HepG2 (cell line): ENCODE measurements around the gene TBC1D24. TPM values are rescaled to one million over a fixed set of nuclear protein-coding genes. Genes with fewer than 3 reads are reported as not detected.

ENCODE experiments used
- FLYWCH1 ChIP-seq: sonication (generic); formaldehyde crosslinking; IDR thresholded peaks from 2 replicates; pipeline ENCODE4 v1.8.1; 2023; ENCODE audit warnings: mild to moderate bottlenecking, missing genetic modification reagents
- MAX ChIP-seq: IDR thresholded peaks from 2 replicates; pipeline ENCODE4 v1.6.1; 2012; ENCODE audit warnings: inconsistent platforms
- MED1 ChIP-seq: sonication (generic); formaldehyde crosslinking; IDR thresholded peaks from 2 replicates; pipeline ENCODE4 v1.4.0; 2020; ENCODE audit warnings: missing genetic modification reagents
- PCBP1 ChIP-seq: fragments of 200-400 bp; formaldehyde crosslinking; IDR thresholded peaks from 2 replicates; pipeline ENCODE4 v1.6.1; 2017; ENCODE audit warnings: mild to moderate bottlenecking, low read depth, low read length, borderline replicate concordance
- PHF20 ChIP-seq: sonication (generic); formaldehyde crosslinking; IDR thresholded peaks from 2 replicates; pipeline ENCODE4 v1.5.0; 2020; ENCODE audit warnings: mild to moderate bottlenecking, missing genetic modification reagents
- POLR2G ChIP-seq: fragments of 200-400 bp; formaldehyde crosslinking; IDR thresholded peaks from 2 replicates; pipeline ENCODE4 v1.6.1; 2018; ENCODE audit warnings: mild to moderate bottlenecking, low read depth, low read length, moderate library complexity
- SAFB2 ChIP-seq: sonication (generic); formaldehyde crosslinking; IDR thresholded peaks from 2 replicates; pipeline ENCODE4 v1.5.1; 2020; ENCODE audit warnings: missing genetic modification reagents, low read depth, mild to moderate bottlenecking, borderline replicate concordance
- SP4 ChIP-seq: sonication (generic); formaldehyde crosslinking; IDR thresholded peaks from 2 replicates; pipeline ENCODE4 v1.8.1; 2023; ENCODE audit warnings: mild to moderate bottlenecking, missing genetic modification reagents
- TAF1 ChIP-seq: sonication (generic); formaldehyde crosslinking; IDR thresholded peaks from 2 replicates; pipeline ENCODE4 v1.4.0; 2020; ENCODE audit warnings: missing genetic modification reagents
- USF2 ChIP-seq, 2 experiments: sonication (generic) in 1 of 2; formaldehyde crosslinking in 1 of 2; IDR thresholded peaks; 2 replicates each; pipeline versions ENCODE4 v1.5.1 to v1.6.1; 2011 to 2020; ENCODE audit warnings: borderline replicate concordance in 1 of 2, low read depth in 1 of 2, low read length in 1 of 2, mild to moderate bottlenecking in 1 of 2, missing genetic modification reagents in 1 of 2, moderate library complexity in 1 of 2
- ZNF83 ChIP-seq: sonication (generic); formaldehyde crosslinking; IDR thresholded peaks from 2 replicates; pipeline ENCODE4 v1.4.0; 2020; ENCODE audit warnings: missing genetic modification reagents, mild to moderate bottlenecking, borderline replicate concordance
- polyA plus RNA-seq, 8 experiments: library from polyadenylated mRNA; depleted of rRNA in 3 of 8; stranded (reverse) in 7 of 8; unstranded in 1 of 8; fragments of >200 nt; fragmentation: Illumina TruSeq in 4 of 8; extraction: Trizol in 4 of 8; gene quantifications; 2 replicates each; pipeline versions ENCODE4 v1.2.1 to v1.2.3, GENCODE V29; 2011 to 2016; ENCODE audit warnings: low read depth in 4 of 8, missing spikeins in 1 of 8, mixed read lengths in 1 of 8; ENCODE audit not compliant: insufficient read depth in 1 of 8
- total RNA-seq, 5 experiments: library from RNA; depleted of rRNA; stranded (reverse); fragments of >200 nt; fragmentation: Illumina TruSeq; extraction: Trizol; gene quantifications; 2 replicates each; pipeline ENCODE4 v1.2.3, GENCODE V29; 2016; ENCODE audit warnings: low read depth in 1 of 5
- TF ChIP-seq, protein P1 (sequence below): IDR thresholded peaks from 2 replicates; pipeline ENCODE4 v1.6.1; 2016; ENCODE audit warnings: missing genetic modification reagents, missing compliant biosample characterization
- TF ChIP-seq, protein P2 (sequence below): sonication (generic); IDR thresholded peaks from 2 replicates; pipeline ENCODE4 v1.6.1; 2016; ENCODE audit warnings: low read depth, borderline replicate concordance

Gene TBC1D24
- total and polyA plus RNA-seq, 2 of the 13 experiments (the other 11 are each of a cell fraction or from before 2014, with no cell fraction given): 7.7 to 13.7 TPM

DNA sequence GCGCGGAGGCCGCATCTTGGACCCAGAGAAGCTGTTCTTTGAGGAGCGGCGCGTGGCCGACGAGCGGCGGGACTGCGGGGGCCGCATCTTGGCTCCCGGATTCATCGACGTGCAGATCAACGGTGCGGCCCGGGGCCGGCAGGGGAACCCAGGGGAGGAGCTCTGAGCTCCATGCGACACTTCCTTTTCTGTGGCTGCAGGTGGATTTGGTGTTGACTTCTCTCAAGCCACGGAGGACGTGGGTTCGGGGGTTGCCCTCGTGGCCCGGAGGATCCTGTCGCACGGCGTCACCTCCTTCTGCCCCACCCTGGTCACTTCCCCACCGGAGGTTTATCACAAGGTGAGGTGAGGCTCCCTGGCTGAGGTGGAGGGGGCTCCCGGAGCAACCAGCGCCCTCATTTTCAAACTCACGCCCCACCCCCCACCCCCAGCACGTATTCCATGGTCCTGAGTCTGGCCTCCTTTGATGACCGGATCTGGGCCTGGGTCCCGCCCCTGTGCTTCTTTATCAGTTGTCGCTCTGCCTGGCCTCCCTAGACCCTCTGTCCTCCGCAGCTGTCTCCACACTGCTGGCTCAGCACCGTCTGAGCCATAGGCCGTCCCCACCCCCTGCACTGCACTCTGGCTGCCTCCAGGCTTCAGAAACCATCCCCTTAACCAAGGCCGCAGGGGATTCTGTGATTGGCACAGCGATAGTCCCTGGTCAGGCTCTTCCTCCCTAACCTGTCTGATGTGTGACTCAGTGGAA is 46.0 kb downstream of the TBC1D24 start (continued):
- TF ChIP-seq USF2 (IDR thresholded peaks at IDR 0.05; ENCODE audit: low read depth, low read length): no peak
- TF ChIP-seq USF2 (CRISPR knock-in tag; IDR thresholded peaks at IDR 0.05; ENCODE audit: borderline replicate concordance): peak; percentile 49; the same call in 1 of the 2 replicates
- TF ChIP-seq PHF20 (CRISPR knock-in tag): 0 out of 2 replicates have a peak, but pooled peaks have one; percentile 22
- no peak for TF ChIP-seq MAX
- TF ChIP-seq, protein P1, sequence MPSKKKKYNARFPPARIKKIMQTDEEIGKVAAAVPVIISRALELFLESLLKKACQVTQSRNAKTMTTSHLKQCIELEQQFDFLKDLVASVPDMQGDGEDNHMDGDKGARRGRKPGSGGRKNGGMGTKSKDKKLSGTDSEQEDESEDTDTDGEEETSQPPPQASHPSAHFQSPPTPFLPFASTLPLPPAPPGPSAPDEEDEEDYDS (CRISPR knock-in tag): peak; percentile 40; the same call in 1 of the 2 replicates
- TF ChIP-seq SP4 (CRISPR knock-in tag): no peak
- TF ChIP-seq SAFB2 (CRISPR knock-in tag): 0 out of 2 replicates have a peak, but pooled peaks have one; percentile 7
- TF ChIP-seq ZNF83 (CRISPR knock-in tag): no peak
- TF ChIP-seq, protein P2, sequence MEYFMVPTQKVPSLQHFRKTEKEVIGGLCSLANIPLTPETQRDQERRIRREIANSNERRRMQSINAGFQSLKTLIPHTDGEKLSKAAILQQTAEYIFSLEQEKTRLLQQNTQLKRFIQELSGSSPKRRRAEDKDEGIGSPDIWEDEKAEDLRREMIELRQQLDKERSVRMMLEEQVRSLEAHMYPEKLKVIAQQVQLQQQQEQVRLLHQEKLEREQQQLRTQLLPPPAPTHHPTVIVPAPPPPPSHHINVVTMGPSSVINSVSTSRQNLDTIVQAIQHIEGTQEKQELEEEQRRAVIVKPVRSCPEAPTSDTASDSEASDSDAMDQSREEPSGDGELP: peak; percentile 52; the same call in 1 of the 2 replicates
- TF ChIP-seq FLYWCH1 (CRISPR knock-in tag): no peak
- peak; percentile 41 for TF ChIP-seq TAF1 (CRISPR knock-in tag)
- TF ChIP-seq POLR2G: peak; percentile 59
- TF ChIP-seq MED1: no peak
- TF ChIP-seq PCBP1: 0 out of 2 replicates have a peak, but pooled peaks have one; percentile 32
